ENCODE data around the gene TMEM150C.

The TMEM150C gene

DNA sequence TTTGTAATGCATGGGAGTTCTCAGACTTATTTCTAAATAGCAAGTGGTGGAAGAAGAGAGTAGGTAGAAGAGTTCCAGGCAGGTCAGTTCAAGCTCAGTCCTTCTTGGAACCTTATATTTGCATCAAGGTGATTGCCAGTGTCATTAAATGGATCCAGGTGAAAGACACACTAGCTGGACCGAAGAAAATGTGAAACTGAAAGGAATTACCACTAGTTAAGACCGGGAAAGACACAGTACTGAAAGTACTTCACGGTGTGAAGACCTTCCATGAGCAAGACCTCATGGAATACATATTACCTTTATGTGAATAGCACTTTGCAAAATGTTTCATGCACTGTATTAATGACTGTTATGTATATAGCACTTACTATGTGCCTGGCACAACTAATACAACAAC is 19.1 kb downstream of the TMEM150C start (continued):
- TF ChIP-seq SNAI2 (CRISPR knock-in tag; IDR thresholded peaks at IDR 0.05) (no peak), ZC3H10 (CRISPR knock-in tag; IDR thresholded peaks at IDR 0.05) (no peak), ISL1 (CRISPR knock-in tag; IDR thresholded peaks at IDR 0.05) (no peak), RARB (CRISPR knock-in tag; IDR thresholded peaks at IDR 0.05) (no peak), ZFP30 (CRISPR knock-in tag; IDR thresholded peaks at IDR 0.05) (no peak), ZFP3 (CRISPR knock-in tag; IDR thresholded peaks at IDR 0.05) (no peak), CSDC2 (CRISPR knock-in tag; IDR thresholded peaks at IDR 0.05) (no peak), TOX (CRISPR knock-in tag; IDR thresholded peaks at IDR 0.05; ENCODE audit: borderline replicate concordance) (no peak), ARNTL (CRISPR knock-in tag; IDR thresholded peaks at IDR 0.05; ENCODE audit: borderline replicate concordance, low read depth) (no peak), PPARA (CRISPR knock-in tag; IDR thresholded peaks at IDR 0.05; ENCODE audit: borderline replicate concordance) (no peak), ZNF8 (CRISPR knock-in tag; IDR thresholded peaks at IDR 0.05) (no peak)
- TF ChIP-seq, protein P1, sequence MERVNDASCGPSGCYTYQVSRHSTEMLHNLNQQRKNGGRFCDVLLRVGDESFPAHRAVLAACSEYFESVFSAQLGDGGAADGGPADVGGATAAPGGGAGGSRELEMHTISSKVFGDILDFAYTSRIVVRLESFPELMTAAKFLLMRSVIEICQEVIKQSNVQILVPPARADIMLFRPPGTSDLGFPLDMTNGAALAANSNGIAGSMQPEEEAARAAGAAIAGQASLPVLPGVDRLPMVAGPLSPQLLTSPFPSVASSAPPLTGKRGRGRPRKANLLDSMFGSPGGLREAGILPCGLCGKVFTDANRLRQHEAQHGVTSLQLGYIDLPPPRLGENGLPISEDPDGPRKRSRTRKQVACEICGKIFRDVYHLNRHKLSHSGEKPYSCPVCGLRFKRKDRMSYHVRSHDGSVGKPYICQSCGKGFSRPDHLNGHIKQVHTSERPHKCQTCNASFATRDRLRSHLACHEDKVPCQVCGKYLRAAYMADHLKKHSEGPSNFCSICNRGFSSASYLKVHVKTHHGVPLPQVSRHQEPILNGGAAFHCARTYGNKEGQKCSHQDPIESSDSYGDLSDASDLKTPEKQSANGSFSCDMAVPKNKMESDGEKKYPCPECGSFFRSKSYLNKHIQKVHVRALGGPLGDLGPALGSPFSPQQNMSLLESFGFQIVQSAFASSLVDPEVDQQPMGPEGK (CRISPR knock-in tag; IDR thresholded peaks at IDR 0.05; ENCODE audit: borderline replicate concordance), result no peak

DNA sequence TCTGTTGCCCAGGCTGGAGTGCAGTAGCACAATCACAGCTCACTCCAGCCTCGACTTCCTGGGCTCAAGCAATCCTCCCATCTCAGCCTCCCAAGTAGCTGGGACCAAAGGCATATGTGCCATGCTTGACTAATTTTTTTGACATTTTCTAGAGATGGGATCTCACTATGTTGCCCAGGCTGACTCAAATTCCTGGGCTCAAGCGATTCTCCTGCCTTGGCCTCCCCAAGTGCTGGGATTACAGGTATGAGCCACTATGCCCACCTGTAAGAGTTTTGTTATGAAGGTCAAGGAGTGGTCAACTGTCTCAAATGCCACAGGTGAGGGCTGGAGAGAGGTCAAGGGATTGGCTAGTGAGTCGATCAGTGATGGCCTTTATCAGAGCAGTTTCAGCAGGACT is 32.5 kb downstream of the TMEM150C start:
- no peak for ATAC-seq
- TF ChIP-seq, protein P1 (CRISPR knock-in tag; IDR thresholded peaks at IDR 0.05; ENCODE audit: borderline replicate concordance), result no peak
- TF ChIP-seq ZFP3 (CRISPR knock-in tag; IDR thresholded peaks at IDR 0.05) (no peak), BACH2 (CRISPR knock-in tag; IDR thresholded peaks at IDR 0.05; ENCODE audit: borderline replicate concordance) (no peak), TOX (CRISPR knock-in tag; IDR thresholded peaks at IDR 0.05; ENCODE audit: borderline replicate concordance) (no peak), ZC3H10 (CRISPR knock-in tag; IDR thresholded peaks at IDR 0.05) (no peak), TCF4 (CRISPR knock-in tag; IDR thresholded peaks at IDR 0.05; ENCODE audit: borderline replicate concordance) (no peak), ZNF565 (CRISPR knock-in tag; conservative IDR thresholded peaks at IDR 0.05; ENCODE audit: low read depth) (no peak), POU6F1 (CRISPR knock-in tag; IDR thresholded peaks at IDR 0.05; ENCODE audit: borderline replicate concordance, low read depth) (no peak), CSDC2 (CRISPR knock-in tag; IDR thresholded peaks at IDR 0.05) (no peak), RARB (CRISPR knock-in tag; IDR thresholded peaks at IDR 0.05) (no peak), CREB5 (CRISPR knock-in tag; IDR thresholded peaks at IDR 0.05; ENCODE audit: low read depth) (no peak), ARNTL (CRISPR knock-in tag; IDR thresholded peaks at IDR 0.05; ENCODE audit: borderline replicate concordance, low read depth) (no peak), OSR1 (CRISPR knock-in tag; IDR thresholded peaks at IDR 0.05) (no peak), ESRRG (CRISPR knock-in tag; IDR thresholded peaks at IDR 0.05) (no peak), PPARA (CRISPR knock-in tag; IDR thresholded peaks at IDR 0.05; ENCODE audit: borderline replicate concordance) (no peak), ZNF8 (CRISPR knock-in tag; IDR thresholded peaks at IDR 0.05) (no peak), ZFP30 (CRISPR knock-in tag; IDR thresholded peaks at IDR 0.05) (no peak), ISL1 (CRISPR knock-in tag; IDR thresholded peaks at IDR 0.05) (no peak), SNAI2 (CRISPR knock-in tag; IDR thresholded peaks at IDR 0.05) (no peak)
- TF ChIP-seq, protein P2, sequence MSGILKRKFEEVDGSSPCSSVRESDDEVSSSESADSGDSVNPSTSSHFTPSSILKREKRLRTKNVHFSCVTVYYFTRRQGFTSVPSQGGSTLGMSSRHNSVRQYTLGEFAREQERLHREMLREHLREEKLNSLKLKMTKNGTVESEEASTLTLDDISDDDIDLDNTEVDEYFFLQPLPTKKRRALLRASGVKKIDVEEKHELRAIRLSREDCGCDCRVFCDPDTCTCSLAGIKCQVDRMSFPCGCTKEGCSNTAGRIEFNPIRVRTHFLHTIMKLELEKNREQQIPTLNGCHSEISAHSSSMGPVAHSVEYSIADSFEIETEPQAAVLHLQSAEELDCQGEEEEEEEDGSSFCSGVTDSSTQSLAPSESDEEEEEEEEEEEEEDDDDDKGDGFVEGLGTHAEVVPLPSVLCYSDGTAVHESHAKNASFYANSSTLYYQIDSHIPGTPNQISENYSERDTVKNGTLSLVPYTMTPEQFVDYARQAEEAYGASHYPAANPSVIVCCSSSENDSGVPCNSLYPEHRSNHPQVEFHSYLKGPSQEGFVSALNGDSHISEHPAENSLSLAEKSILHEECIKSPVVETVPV (CRISPR knock-in tag; IDR thresholded peaks at IDR 0.05), result no peak

DNA sequence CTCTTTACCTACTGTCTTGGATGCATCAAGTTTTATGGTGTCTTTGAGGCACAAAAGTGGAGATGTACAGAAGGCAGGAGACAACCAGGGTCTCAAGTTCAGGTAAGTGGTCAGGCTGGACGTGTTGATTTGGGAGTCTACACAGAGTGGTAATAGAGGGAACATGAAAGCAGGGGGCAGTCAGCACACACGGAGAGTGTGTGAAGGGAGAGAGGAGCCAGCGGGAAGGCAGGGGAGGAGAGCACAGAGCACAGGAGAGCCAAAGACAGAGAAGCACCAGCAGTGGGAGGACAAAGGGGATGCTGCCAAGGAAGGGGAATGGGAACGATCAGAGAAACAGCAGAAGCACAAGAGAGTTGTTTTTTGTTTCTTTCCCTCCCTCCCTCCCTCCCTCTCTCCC is 32.9 kb downstream of the TMEM150C start:
- ATAC-seq, result no peak
- TF ChIP-seq ZNF8 (CRISPR knock-in tag; IDR thresholded peaks at IDR 0.05), result no peak
- no peak for TF ChIP-seq TCF4 (CRISPR knock-in tag; IDR thresholded peaks at IDR 0.05; ENCODE audit: borderline replicate concordance)
- TF ChIP-seq CSDC2 (CRISPR knock-in tag; IDR thresholded peaks at IDR 0.05), result no peak
- TF ChIP-seq POU6F1 (CRISPR knock-in tag; IDR thresholded peaks at IDR 0.05; ENCODE audit: borderline replicate concordance, low read depth), result no peak
- TF ChIP-seq, protein P1 (CRISPR knock-in tag; IDR thresholded peaks at IDR 0.05; ENCODE audit: borderline replicate concordance), result no peak
